Gastrocnemius medialis (tissue), 4 donors: Measurements from ENCODE around the gene PRPF18.

ENCODE experiments used
- POLR2A ChIP-seq, 2 donors: fragments of 450-650 bp; IDR thresholded peaks; one replicate each; pipeline ENCODE4 v1.6.1; 2017; ENCODE audit warnings: antibody characterized with exemption in 2 of 2, mild to moderate bottlenecking in 2 of 2, moderate library complexity in 2 of 2
- TF ChIP-seq, protein P1 (sequence below), 5 experiments: fragments of 450-650 bp in 3 of 5; fragments of 200-600 bp in 2 of 5; sonication (generic) in 2 of 5; IDR thresholded peaks in 4 of 5; conservative IDR thresholded peaks in 1 of 5; 1 replicate in 4 of 5; 2 replicates in 1 of 5; pipeline ENCODE4 v1.5.1; 2016 to 2019; ENCODE audit warnings: antibody characterized with exemption in 5 of 5, mild to moderate bottlenecking in 3 of 5, moderate library complexity in 3 of 5

DNA sequence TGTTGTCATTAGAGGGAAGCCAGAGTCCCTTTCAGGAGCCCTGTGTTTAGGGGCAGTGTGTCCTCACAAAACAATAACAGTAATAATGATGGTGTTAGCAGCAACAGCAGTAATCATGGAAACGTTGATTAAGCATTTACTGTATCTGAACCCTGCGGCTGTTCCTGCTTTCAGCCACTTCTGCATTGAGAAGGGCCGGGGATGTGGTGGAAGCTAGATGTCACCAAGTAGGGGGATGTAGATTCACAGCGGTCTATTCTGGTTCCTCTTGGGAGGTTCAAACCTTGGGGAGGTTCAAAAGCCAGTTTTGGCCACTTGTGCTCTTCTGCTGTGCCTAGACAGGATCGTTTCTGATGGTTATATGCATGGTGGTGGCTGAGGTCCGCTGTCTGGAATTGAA is 44.8 kb downstream of the PRPF18 start:
- TF ChIP-seq, protein P1, sequence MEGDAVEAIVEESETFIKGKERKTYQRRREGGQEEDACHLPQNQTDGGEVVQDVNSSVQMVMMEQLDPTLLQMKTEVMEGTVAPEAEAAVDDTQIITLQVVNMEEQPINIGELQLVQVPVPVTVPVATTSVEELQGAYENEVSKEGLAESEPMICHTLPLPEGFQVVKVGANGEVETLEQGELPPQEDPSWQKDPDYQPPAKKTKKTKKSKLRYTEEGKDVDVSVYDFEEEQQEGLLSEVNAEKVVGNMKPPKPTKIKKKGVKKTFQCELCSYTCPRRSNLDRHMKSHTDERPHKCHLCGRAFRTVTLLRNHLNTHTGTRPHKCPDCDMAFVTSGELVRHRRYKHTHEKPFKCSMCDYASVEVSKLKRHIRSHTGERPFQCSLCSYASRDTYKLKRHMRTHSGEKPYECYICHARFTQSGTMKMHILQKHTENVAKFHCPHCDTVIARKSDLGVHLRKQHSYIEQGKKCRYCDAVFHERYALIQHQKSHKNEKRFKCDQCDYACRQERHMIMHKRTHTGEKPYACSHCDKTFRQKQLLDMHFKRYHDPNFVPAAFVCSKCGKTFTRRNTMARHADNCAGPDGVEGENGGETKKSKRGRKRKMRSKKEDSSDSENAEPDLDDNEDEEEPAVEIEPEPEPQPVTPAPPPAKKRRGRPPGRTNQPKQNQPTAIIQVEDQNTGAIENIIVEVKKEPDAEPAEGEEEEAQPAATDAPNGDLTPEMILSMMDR (IDR thresholded peaks at IDR 0.05 in 4 of 5, conservative IDR thresholded peaks at IDR 0.05 in 1 of 5), result no peak
- no peak for TF ChIP-seq POLR2A (IDR thresholded peaks at IDR 0.05)
